ENCODE data around the gene LRP1.

The LRP1 gene

DNA sequence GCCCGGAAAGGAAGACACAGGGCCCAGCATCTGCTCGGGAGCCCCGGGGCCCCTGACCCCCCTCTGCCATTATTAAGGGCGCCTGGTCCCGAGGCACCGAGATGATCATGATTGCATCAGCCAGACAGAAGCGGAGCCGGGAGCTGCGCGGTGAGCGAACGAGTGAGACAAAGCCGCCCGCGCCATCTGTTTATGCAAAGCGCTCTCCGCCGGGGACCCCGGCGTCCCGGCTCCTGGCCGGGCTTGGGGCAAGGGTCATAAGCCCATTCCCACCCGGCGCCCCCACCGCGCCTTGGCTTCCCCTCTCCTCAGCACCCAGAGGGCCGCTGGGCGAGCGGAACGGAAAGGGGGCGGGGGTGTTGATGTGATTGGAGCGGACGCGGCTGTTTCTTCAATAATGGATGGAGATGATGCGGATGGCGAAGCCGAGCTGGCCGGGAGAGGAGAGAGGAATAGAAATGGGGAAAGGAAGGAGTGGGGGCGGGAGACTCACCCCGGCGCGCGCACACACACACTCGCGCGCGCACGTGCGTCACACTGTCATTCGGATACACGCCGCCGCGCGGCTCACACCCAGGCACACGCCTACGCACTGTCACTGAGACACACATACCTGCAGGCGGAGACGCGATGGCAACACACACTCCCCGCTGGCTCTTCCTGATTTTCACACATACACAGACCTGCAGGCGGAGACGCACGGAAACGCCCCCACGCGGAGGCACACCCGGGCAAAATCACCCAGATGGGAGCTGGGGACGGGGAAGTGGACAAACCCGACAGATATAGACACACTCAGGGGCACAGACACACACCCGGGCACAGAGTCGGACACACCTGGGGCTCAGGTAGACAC lies 112.0 kb downstream of the LRP1 start:
- DNase-seq: peak; percentile 77

DNA sequence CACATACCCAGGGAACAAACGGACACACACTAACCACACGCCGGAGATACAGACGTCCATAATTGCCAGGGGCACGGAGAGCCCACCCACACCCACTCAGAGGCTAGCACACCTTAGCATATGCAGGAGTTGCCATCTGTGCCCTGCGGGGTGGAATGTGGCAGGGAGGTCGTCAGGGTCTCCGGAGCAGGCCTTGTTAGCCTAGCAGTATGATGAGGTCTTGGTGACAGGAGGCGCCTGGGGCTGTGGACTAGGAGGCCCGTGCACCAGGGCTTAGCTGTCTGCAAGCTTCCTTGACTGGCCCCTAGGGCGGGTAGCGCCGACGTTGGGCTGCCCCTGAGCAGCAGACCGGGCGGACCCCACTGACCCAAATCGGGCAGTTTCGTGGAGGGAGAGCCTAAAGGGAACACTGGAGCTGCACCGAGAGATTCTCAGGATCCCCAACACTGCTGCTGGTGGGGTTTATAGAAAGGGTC lies 112.7 kb downstream of the LRP1 start:
- DNase-seq: peak; percentile 21

DNA sequence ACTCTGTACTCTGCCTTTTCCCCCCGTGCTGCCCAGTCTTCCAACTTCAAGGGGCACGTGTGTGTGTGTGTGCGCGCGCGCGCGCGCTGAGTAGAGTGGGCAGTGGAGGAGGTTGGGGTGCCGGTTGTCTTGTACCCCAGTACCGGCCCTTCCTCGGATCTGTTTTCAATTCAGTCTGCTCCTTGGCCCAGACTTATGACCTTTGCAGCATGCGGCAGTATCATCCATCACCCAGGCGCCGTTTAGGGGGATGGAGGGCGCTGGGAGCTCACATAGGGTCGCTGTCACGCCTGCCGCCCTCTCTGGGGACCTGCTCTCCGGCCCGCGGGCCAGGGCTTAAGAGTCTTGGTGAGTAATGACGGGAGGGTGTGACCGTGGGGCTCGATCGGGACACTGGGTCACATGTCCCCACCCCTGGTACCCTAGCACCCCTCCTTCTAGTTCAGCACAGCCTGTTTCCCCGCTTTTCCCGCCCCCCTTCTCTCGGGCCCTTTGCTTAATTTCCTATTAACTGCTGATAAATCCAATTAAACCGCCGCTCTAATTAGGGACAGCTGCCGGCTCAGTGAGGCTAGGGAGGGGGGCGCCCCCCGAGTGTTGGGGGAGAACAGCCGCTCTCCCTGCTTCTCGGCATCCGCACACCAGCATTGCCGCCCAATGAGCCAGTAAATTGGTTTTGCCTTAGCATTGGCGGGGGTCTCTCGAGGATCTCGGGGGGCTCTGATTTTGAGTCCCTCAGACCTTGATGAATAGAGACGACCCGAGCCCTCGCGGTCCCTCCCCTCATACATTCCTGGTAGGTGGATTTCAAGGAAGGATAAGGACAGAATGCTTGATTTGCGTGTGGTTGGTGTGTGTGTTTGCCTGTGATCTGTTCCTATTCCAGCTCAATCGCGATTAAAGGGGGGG lies 113.4 kb downstream of the LRP1 start:
- no peak for DNase-seq

DNA sequence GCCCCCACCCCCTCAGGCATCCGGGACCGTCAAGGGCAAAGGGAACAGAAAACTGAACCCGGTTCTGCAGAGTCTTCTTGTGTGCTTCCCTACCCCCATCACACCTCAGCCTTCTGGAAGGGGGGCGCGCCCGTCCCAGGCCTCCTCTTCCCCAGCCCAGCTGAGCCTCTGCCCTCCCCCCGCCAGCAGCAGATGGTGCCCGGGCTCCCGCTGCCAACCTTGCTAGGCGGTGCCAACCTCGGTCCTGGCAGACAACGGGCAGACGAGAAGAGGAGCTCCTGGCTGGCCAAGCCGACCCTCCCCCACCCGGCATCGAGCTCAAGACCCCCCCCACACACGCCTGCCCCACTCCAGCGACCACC lies 114.0 kb downstream of the LRP1 start:
- peak; percentile 37 for DNase-seq

DNA sequence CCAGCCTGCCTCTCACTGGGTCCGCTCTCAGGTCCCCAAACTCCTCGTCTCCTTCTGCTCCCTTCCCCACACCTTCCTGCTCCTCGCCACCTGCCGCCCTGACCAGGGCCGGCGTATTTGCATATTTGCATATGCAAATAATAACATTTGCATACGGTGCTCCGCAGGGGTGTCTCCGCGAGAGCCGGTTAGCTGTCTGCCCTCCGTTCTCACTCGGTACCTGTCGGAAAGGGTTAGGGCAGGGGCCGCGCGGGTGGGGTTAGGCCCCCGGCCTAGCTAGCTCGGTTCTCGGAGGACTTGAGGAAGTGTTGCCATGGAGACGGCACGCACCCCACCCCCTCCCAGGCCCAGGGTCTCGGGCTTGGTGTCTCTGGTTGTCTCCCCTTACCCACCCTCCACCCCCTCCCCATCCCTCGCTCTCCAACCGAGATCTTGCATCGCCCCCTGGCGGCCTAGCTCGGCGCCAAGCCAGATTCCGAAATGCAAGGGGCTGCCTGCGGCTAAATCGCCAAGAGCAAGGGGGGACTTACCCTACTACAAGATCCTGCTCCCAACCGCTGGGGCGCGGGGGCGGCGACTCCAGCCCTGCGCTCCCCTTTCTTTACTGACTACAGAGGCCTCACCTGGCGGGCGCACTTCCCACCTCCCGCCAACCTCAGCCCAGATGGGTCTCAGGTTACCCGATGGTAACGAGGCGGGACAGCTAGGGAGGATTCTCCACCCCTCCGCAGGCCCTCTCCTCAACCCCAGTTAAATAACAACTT lies 114.6 kb downstream of the LRP1 start:
- DNase-seq: peak; percentile 94

DNA sequence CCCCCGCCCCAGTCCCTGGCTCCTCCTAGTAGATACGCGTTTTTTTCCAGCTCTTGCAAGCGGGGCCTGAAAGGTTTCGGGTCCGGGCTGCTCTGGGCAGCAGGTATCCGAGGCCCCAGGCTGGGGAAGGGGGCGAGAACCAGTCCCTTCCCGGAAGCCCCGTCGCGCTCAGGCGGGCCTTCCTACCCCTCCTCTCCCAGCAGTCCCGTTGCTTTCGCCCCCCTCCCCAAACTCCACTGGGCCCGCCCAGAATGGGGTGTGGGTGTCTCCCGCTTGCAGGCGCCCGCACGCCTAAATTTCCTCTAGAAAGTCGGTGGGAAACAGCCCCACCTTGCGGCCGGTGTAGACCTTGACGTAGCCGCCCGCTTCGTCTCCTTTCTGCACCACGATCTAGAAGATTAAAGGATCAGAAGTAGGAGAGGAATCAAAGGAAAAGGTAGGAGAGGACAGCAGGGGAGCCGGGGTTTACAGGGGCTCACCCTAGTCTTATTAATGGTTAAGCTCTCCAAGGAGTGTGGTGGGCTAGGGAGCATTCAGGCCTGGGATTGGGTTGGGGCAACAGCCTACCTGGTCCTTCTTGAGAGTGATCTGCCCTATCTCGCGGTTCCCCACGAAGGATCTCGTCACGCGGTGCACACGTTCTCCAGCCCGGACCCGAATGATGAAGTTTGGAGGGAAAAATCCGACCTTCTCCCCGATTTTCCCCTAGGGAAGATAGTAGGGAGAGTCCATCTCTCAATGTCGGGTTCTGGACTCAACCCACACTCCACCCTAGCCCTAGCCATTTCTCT lies 115.4 kb downstream of the LRP1 start:
- peak; percentile 72 for DNase-seq

DNA sequence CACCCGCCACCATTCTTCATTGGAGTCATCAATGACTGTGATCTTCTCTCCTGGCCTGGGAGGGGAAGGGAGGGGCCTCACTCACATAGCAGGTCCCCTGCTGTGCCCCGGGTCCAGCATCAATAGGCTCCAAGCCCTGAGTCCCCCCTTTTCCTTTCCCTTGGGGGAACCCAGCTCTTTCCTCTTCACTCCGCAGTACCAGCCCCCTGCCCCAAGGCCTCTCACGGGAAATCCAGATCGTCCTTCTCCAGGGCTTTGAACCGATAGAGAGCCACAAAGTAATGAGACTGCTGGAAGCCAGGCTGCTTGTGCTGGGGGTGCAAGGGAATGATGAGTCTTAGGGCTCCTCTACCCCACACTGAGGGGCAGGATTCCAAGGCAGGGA lies 116.0 kb downstream of the LRP1 start:
- DNase-seq: no peak

DNA sequence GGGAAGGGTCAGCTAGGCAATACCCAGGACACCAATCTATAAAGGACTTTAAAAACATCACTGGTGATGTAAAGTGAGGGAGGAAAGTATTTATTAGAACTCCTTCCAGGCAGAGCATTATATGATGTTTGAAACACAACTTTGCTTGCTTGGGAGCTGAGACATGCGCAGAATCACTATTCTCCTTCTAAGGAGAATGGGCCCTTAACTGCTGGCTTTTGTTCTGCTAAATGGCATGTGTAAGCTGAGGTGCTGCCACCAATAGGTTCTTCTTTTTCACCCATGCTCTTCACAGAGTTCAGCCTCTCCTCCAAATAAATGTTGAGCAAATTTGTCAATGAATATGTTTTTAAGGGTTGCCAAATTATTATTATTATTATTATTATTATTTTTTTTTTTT lies 118.8 kb downstream of the LRP1 start:
- DNase-seq: no peak

DNA sequence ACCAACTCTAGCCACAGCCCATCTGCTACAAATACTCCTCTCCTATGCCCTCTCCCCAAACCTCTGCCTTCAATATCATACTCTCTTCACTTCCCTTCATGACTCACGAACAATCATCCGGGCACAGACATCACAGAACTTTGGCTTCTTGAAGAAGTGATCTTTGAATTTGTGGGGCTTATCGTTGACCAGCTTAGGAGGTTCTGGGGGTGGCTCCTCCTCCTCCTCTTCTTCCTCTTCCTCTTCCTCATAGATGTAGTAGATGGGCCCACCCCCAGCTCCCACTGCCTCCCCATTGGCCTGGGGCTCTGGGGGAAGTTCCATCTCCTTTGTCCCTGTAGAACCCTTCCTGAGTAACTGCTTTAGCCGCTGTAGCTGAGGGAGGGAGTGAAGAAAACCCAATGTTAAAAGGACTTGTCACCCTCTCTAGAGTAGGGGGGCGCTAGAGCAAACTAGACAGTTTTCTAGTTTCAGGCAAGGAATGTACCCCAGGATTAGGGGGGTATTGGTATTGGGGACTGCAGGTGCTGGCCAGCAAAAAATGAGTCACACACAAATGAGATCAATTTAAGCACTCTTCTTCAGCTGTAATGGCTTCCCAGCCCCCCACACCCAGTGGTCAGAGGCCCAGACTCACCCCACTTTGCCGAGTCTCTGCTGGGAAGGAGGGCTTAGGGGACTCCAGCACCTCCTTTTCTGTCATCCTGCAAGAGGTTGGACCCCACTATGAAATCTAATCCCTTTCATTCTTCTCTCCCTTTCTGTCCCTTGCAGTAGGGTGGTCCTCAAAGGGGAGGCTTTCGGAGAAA lies 120.9 kb downstream of the LRP1 start:
- DNase-seq: no peak

DNA sequence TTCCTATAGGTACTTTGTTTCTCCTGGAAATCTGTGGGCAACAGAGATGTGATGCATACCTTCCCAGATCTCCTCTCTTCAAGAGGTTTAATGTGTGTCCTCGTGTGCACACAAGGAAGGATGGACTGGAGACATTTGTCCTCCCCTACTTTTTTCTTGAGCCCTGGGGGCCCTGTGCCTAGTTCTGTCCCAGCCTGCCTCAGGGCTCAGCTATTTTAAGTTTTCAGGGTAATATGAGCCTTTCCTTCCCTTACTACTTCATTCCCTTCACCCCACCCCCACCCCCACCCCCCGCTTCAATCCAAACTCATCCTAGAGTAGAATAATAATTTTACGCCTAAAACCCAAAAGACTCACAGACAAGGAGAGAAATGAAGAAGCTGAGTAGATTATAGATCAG lies 122.3 kb downstream of the LRP1 start:
- no peak for DNase-seq

DNA sequence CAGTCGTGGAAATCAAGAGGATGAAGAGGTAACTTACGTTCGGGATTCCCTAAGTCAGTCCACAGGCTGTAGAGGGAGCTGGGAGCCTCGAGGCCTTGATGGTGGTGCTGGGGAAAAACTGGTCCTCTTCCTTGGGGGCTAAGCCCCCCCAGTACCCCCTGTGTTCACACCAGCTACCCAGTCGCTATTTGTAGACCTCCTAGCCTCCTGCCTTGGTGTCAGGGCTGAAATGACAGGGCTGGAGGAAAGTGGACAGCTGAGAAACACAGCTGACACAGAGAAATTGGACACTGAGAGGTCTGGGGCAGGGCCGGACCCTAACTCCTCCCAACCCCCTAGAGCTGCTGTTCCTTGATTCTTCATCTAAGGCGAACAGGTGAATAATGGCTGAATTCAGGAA lies 122.7 kb downstream of the LRP1 start, which contains the start of gene STAC3:
Gene STAC3, minus strand, starts transcription at position 232 of the 400 bp plus-strand sequence. CDS start 1,551 bp downstream, outside the sequence.
- DNase-seq: no peak

DNA sequence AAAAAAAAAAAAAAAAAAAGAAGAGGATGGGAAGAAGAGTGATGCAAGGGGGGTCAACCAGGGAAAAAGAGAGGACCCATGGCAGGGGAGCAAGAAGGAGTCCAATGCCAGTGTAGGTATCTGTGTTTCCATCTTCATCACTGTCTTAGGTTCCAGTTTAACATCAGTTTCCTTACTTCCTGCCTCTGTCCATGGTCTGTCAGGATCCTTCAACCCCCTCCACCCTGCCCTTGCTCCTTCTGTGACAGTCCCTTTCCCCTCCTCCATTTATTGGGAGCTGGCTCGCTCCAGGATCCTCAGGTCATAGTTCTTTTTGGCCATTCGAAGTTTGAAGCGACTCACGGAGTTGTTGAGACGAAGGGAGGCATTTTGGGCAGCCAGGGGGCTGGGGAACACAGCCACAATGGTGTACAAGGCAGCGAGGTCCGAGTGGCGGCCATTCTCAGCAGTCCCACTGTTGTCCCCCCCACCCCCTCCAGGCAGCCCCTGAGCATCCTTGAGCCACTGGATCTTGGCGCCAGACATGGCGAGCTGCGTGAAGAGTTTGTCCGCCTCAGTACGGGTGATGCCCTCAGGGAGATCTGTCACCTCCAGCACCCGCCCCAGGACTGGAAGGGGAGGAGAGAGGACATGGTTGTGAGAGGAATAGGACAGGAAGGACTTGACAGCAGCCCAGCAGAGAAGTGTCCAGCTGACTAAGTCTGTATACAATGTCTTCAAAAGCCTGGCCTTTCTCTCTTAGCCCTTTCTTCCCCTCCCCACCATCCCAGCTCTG lies 126.4 kb downstream of the LRP1 start:
- no peak for DNase-seq

DNA sequence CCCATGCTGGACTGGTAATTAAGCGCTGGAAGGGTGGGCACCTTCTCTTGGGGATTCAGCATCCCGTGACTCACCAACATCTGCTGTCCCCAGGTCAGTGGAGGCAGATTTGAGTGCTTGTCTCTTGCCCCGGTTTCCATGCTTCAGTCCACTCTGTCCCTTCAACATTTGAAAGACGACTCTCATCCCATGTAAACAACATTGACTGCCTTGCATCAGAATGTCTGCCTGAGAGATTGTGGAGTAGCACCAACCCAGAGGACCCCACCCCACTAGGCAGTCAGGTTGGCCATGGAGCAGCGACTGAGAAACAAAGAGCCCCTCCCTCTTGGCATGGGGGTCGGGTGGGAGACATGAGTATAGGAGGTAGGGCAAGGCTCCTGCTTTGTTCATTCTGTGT lies 127.6 kb downstream of the LRP1 start:
- no peak for DNase-seq

DNA sequence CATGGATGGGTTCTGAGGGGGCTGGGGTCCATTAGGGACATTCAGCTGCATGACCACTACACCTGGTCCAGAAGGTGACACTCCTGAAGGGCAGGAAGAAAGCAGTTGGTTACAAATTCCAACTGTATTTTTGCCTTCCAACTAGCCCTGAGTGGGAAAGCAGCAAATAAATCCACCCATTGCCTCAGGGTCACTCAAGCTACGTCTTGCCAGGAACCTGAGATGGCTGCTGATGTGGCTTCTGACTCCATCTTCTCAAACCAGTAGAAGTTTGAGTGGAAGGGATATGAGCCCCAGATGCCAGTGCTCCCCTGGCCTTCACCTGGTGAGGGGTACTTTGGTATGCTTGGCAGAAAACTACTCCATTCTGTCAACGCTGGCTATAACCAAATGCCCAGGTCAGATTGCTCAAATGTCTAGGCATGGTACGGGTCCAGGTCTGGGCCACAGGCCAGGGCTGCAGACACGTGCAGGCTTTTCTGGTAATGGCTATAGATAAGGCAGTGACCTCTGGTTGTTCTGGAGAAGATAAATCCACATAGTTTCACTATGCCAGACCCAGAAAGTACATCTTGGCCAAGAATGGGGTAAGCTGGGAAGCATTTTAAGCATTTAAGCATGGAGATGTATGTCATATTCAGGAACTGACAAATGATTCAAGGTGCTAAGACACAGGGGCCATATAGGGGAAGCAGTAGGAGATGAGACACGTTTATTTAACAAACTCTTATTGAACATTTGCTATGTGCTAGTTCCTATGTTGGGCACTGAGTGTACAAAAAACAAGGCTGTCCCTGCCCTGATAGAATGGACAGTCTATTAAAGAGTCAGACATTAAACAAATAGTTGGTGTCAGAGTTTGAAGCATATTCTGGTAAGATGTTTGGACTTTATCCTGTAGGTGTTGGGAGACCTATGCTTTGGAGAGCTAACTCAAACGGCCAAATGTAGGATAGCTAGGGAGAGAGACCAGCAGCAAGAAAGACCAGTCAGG lies 131.0 kb downstream of the LRP1 start:
- no peak for DNase-seq

DNA sequence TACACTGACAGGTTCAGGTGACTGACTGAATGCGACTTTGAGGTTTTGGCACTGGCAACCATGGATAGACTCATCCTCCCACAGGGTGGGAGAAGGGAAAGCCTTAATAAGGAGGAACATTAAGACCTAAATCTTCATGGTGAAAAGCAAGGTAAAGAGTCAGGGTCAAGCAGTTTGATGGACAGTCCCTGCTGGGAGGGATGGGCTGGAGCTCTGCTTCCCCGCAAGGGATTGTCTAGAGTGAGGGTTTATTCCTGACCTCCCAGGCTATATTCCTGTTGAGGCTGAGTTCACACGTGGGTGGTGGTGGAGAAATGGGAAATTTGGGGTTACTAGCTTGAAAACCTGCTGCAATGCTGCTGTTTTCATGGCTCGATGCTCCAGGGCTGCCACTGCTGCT lies 132.1 kb downstream of the LRP1 start:
- no peak for DNase-seq

DNA sequence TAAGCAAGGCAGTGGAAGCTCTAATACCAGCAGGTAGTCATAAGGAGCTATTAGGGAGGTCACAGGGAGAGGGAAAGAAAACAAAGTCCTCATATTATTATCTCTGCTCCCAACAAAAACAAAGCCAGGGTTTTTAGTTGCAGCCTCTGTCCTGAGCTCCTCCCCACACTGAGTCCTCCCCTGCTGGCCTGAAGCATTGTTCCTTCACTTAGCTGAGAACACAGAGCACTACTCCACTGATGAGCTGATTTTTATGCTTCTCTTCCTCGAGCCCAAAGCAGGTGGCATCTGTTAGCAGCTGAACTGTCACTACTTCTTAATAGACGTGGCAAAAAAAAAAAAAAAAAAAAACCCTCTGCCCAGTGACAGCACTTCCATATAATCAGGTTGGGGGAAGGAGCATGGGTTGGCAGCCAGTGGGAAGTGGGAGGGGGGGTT lies 133.2 kb downstream of the LRP1 start:
- peak; percentile 87 for DNase-seq

DNA sequence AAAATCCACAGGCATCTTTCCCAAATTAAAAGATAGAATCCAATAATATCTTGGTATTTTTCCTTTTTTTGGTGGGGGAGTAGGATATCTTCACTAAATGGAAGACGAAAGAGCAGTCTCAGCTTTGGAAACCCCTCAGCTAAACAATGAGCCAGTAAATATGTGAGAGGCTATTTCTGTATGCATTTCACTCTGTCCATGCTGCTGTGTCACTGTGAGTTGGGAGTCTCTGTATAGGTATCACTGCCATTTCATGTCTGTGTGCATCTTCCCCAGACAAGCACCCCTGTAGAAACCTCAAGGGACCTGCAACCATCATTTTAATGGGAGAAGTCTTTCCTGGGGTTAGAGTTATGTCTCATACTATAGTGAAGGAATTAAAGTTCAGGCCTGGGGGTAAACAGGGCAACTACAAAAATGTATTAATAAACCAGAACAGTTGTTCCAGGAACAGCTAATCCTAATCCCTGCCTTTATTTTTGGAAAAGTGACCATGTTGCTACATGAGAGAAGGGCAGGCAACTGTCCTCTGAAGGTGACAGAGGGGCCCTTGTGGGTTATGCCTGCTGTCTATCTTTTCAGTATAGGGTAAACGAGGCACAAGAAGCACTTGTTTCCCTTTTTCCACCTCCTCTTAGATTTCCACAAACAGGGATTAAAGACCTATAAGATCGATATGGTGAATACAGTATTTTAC lies 134.0 kb downstream of the LRP1 start:
- DNase-seq: no peak
